Trophoblast cell (in vitro differentiated cells and primary cell): ENCODE results near the gene PPT2.

Experiments used
- DNase-seq, 2 donors: peaks; one replicate each; pipeline ENCODE4 v3.0.0-alpha.2; 2016
- H2AFZ ChIP-seq: 2 replicates; pipeline ENCODE4 v1.6.1; 2013; ENCODE audit warnings: low read length, moderate library complexity, mild to moderate bottlenecking; ENCODE audit not compliant: insufficient read depth, poor library complexity
- H2AK5ac ChIP-seq: 2 replicates; pipeline ENCODE4 v1.6.1; 2013; ENCODE audit warnings: mild to moderate bottlenecking, low read length
- H2BK120ac ChIP-seq: 2 replicates; pipeline ENCODE4 v1.6.1; 2013; ENCODE audit warnings: low read length, mild to moderate bottlenecking, moderate library complexity; ENCODE audit not compliant: insufficient read depth, poor library complexity
- H2BK12ac ChIP-seq: 2 replicates; pipeline ENCODE4 v1.6.1; 2013; ENCODE audit warnings: mild to moderate bottlenecking, low read length, moderate library complexity
- H2BK5ac ChIP-seq: 2 replicates; pipeline ENCODE4 v1.6.1; 2013; ENCODE audit warnings: low read length, low read depth, moderate library complexity, mild to moderate bottlenecking; ENCODE audit not compliant: poor library complexity
- H3K14ac ChIP-seq: 2 replicates; pipeline ENCODE4 v1.6.1; 2013; ENCODE audit warnings: mild to moderate bottlenecking, low read length
- H3K18ac ChIP-seq: 2 replicates; pipeline ENCODE4 v1.6.1; 2013; ENCODE audit warnings: mild to moderate bottlenecking, low read length
- H3K23ac ChIP-seq: 2 replicates; pipeline ENCODE4 v1.6.1; 2013; ENCODE audit warnings: low read length
- H3K27ac ChIP-seq: 2 replicates; pipeline ENCODE4 v1.5.1; 2013; ENCODE audit warnings: low read depth, mild to moderate bottlenecking, inconsistent platforms, low read length, moderate library complexity
- H3K27me3 ChIP-seq: 2 replicates; pipeline ENCODE4 v1.6.1; 2013; ENCODE audit warnings: inconsistent platforms, mild to moderate bottlenecking, low read length, moderate library complexity; ENCODE audit not compliant: insufficient read depth
- H3K36me3 ChIP-seq, 2 experiments: 1 replicate in 1 of 2; 2 replicates in 1 of 2; pipeline ENCODE4 v1.6.1; 2013; ENCODE audit warnings: low read length in 2 of 2, mild to moderate bottlenecking in 2 of 2, moderate library complexity in 1 of 2; ENCODE audit not compliant: insufficient read depth in 2 of 2, control insufficient read depth in 1 of 2
- H3K4ac ChIP-seq: 2 replicates; pipeline ENCODE4 v1.6.1; 2013; ENCODE audit warnings: low read depth, mild to moderate bottlenecking, low read length, moderate library complexity
- H3K4me1 ChIP-seq, 2 experiments: 1 replicate in 1 of 2; 2 replicates in 1 of 2; pipeline ENCODE4 v1.6.1; 2013; ENCODE audit warnings: low read length in 2 of 2, mild to moderate bottlenecking in 2 of 2, moderate library complexity in 1 of 2; ENCODE audit not compliant: insufficient read depth in 2 of 2, control insufficient read depth in 1 of 2
- H3K4me2 ChIP-seq: 2 replicates; pipeline ENCODE4 v1.6.1; 2013; ENCODE audit warnings: inconsistent platforms, mild to moderate bottlenecking, low read length, moderate library complexity
- H3K4me3 ChIP-seq: 2 replicates; pipeline ENCODE4 v1.5.1; 2013; ENCODE audit warnings: mild to moderate bottlenecking, low read depth, low read length, inconsistent platforms
- H3K79me1 ChIP-seq: one replicate; pipeline ENCODE4 v1.6.1; 2013; ENCODE audit warnings: low read length
- H3K79me2 ChIP-seq: 2 replicates; pipeline ENCODE4 v1.6.1; 2013; ENCODE audit warnings: low read length, mild to moderate bottlenecking; ENCODE audit not compliant: control insufficient read depth, insufficient read depth, poor library complexity
- H3K9ac ChIP-seq: 2 replicates; pipeline ENCODE4 v1.6.1; 2013; ENCODE audit warnings: mild to moderate bottlenecking, low read length
- H3K9me3 ChIP-seq: 2 replicates; pipeline ENCODE4 v1.6.1; 2013; ENCODE audit warnings: low read depth, mild to moderate bottlenecking, control low read depth, inconsistent platforms, low read length; ENCODE audit not compliant: insufficient read depth
- H4K12ac ChIP-seq: 2 replicates; pipeline ENCODE4 v1.6.1; 2013; ENCODE audit warnings: low read depth, mild to moderate bottlenecking, low read length, moderate library complexity
- H4K8ac ChIP-seq: 2 replicates; pipeline ENCODE4 v1.6.1; 2013; ENCODE audit warnings: low read depth, mild to moderate bottlenecking, low read length, moderate library complexity
- H4K91ac ChIP-seq: one replicate; pipeline ENCODE4 v1.6.1; 2013; ENCODE audit warnings: low read depth, mild to moderate bottlenecking, low read length, moderate library complexity
- WGBS: extraction: QIAGEN DNeasy Blood & Tissue Kit; methylation state at CpG from one replicate; pipeline ENCODE4 v1.1.7; 2013; ENCODE audit warnings: missing lambda C conversion rate; ENCODE audit not compliant: insufficient read length, insufficient coverage; ENCODE audit errors: extremely low coverage; 5-methylcytosine and 5-hydroxymethylcytosine counted together

PPT2 gene

GRCh38 chr6:32176476-32177182 lies 22.7 kb downstream of the PPT2 start:
- H4K91ac ChIP-seq = peak overlapping the region; percentile 86
- H2BK5ac ChIP-seq = peak overlapping the region; percentile 62
- H3K14ac ChIP-seq = peak overlapping the region; percentile 76
- no peak overlapping the region for H3K4me3 ChIP-seq
- H2AFZ ChIP-seq = peak overlapping the region; percentile 37
- peak overlapping the region; percentile 55 for H2BK12ac ChIP-seq
- H3K23ac ChIP-seq = no peak overlapping the region
- H4K8ac ChIP-seq = peak overlapping the region; percentile 91
- H3K4ac ChIP-seq = no peak overlapping the region
- DNase-seq = peak; percentile 9 to 11
- H3K79me2 ChIP-seq = peaks cover 10% of the 10 kb centered on the region
- H3K18ac ChIP-seq = no peak overlapping the region
- H3K9ac ChIP-seq = peak overlapping the region; percentile 6
- peak overlapping the region; percentile 69 for H2AK5ac ChIP-seq
- peaks cover 10 to 14% of the 10 kb centered on the region in 2 experiments for H3K36me3 ChIP-seq
- no peaks in the 10 kb centered on the region for H3K9me3 ChIP-seq
- H3K79me1 ChIP-seq = peaks cover 14% of the 10 kb centered on the region
- peak overlapping the region; percentile 91 for H3K27ac ChIP-seq
- peak overlapping the region; percentile 39 for H4K12ac ChIP-seq
- peak overlapping the region; percentile 79 for H3K4me2 ChIP-seq
- WGBS = no CpG with 5 or more reads among the region's 5 CpGs
- no peaks in the 10 kb centered on the region for H3K27me3 ChIP-seq
- H2BK120ac ChIP-seq = peak overlapping the region; percentile 8
- H3K4me1 ChIP-seq = peaks cover 13 to 32% of the 10 kb centered on the region in 2 experiments

GRCh38 chr6:32177183-32177787 lies 23.3 kb downstream of the PPT2 start:
- Histone ChIP-seq H4K91ac (peak overlapping the region; percentile 86), H3K4me3 (peak overlapping the region; percentile 45), H3K23ac (no peak overlapping the region), H2BK12ac (no peak overlapping the region), H3K18ac (peak overlapping the region; percentile 55), H2AFZ (peak overlapping the region; percentile 37), H3K27ac (peak overlapping the region; percentile 91), H3K4me1 (peaks cover 13 to 32% of the 10 kb centered on the region in 2 experiments), H2AK5ac (peak overlapping the region; percentile 69), H4K8ac (peak overlapping the region; percentile 91), H3K9me3 (no peaks in the 10 kb centered on the region), H3K27me3 (no peaks in the 10 kb centered on the region), H3K79me2 (peaks cover 10% of the 10 kb centered on the region), H2BK5ac (peak overlapping the region; percentile 62), H3K9ac (peak overlapping the region; percentile 75), H3K4me2 (peak overlapping the region; percentile 79), H3K4ac (peak overlapping the region; percentile 58), H4K12ac (peak overlapping the region; percentile 65), H3K14ac (peak overlapping the region; percentile 76), H2BK120ac (peak overlapping the region; percentile 53), H3K36me3 (peaks cover 14 to 18% of the 10 kb centered on the region in 2 experiments), H3K79me1 (peaks cover 14% of the 10 kb centered on the region)
- no peak for DNase-seq
- WGBS = no CpG with 5 or more reads among the region's 20 CpGs

- Histone ChIP-seq H2BK12ac (no peak within 1 kb of the TSS), H3K79me2 (peaks cover 10% of the 10 kb centered on the region), H3K4ac (peak within 1 kb of the TSS; percentile 58), H3K18ac (peak within 1 kb of the TSS; percentile 55), H2AK5ac (peak within 1 kb of the TSS; percentile 4), H3K4me1 (peaks cover 11 to 29% of the 10 kb centered on the region in 2 experiments), H3K23ac (peak within 1 kb of the TSS; percentile 19), H2AFZ (peak within 1 kb of the TSS; percentile 38), H3K14ac (peak within 1 kb of the TSS; percentile 76), H3K9ac (peak within 1 kb of the TSS; percentile 75), H4K91ac (peak within 1 kb of the TSS; percentile 86), H2BK5ac (peak within 1 kb of the TSS; percentile 62), H4K8ac (peak within 1 kb of the TSS; percentile 91), H4K12ac (peak within 1 kb of the TSS; percentile 65), H3K79me1 (peaks cover 14% of the 10 kb centered on the region), H3K9me3 (no peaks in the 10 kb centered on the region), H3K4me2 (peak within 1 kb of the TSS; percentile 79), H3K27me3 (no peaks in the 10 kb centered on the region), H3K27ac (peak within 1 kb of the TSS; percentile 91), H2BK120ac (peak within 1 kb of the TSS; percentile 53), H3K4me3 (peak within 1 kb of the TSS; percentile 72), H3K36me3 (peaks cover 20 to 24% of the 10 kb centered on the region in 2 experiments)
- peak; percentile 98 to 100 for DNase-seq
- no CpG with 5 or more reads among the region's 33 CpGs for WGBS
These were observed 24.0 kb downstream of the PPT2 start, which contains the start of gene RNF5 for GRCh38 chr6:32177788-32178546. Gene RNF5 (plus strand): TSS chr6:32178405. CDS start chr6:32178512, 107 bp downstream.
